Activated CD8-positive, alpha-beta T cell treated with anti-CD3 and anti-CD28 coated beads, Interleukin-2, amount 10 ng/mL, durations not matched to agents 7 days and 5 days (primary cell): ENCODE data around the gene RAP1GAP. TPM values are rescaled to one million over a fixed set of nuclear protein-coding genes. Genes with fewer than 3 reads are reported as not detected.
A peak's percentile ranks its signal among the peaks of the same experiment; 100 is the strongest.

ENCODE experiments used
- ATAC-seq: fragments of 150-1000 bp; cut with Tn5 transposase; one replicate; pipeline ENCODE4 v1.10.0; 2021; ENCODE audit warnings: moderate library complexity
- CTCF ChIA-PET: fragments of 350-600 bp; sonication (Branson Sonifier 250); formaldehyde crosslinking; loops from one replicate; lab custom pipeline; 2021; ENCODE audit warnings: antibody characterized with exemption; lab: Charles Lee
- POLR2A ChIA-PET: fragments of 350-600 bp; sonication (Branson Sonifier 250); formaldehyde crosslinking; loops from one replicate; lab custom pipeline; 2021; ENCODE audit warnings: antibody characterized with exemption; lab: Charles Lee
- DNase-seq: peaks from one replicate; pipeline ENCODE4 v3.0.0-alpha.2; 2020
- H3K27ac Mint-ChIP-seq: one replicate; pipeline ENCODE4 v1.8.0; 2021; ENCODE audit warnings: mild to moderate bottlenecking, mixed read lengths
- H3K27me3 Mint-ChIP-seq: one replicate; pipeline ENCODE4 v1.8.0; 2021; ENCODE audit warnings: low read depth, mixed read lengths
- H3K36me3 Mint-ChIP-seq: one replicate; pipeline ENCODE4 v1.8.0; 2021; ENCODE audit warnings: low read depth, mixed read lengths
- H3K4me1 Mint-ChIP-seq: one replicate; pipeline ENCODE4 v1.8.0; 2021; ENCODE audit warnings: low read depth, mixed read lengths
- H3K4me3 Mint-ChIP-seq: one replicate; pipeline ENCODE4 v1.8.0; 2021; ENCODE audit warnings: mild to moderate bottlenecking, mixed read lengths
- H3K9me3 Mint-ChIP-seq: one replicate; pipeline ENCODE4 v1.8.0; 2022; ENCODE audit warnings: mixed read lengths; ENCODE audit not compliant: insufficient read depth
- total RNA-seq, 2 experiments: library from RNA; stranded (reverse); gene quantifications; one replicate each; pipeline ENCODE4 v1.2.3, GENCODE V29; 2021

Gene RAP1GAP
- total RNA-seq, 2 experiments from 2014 or later = 0.13 TPM; not detected in 1

DNA sequence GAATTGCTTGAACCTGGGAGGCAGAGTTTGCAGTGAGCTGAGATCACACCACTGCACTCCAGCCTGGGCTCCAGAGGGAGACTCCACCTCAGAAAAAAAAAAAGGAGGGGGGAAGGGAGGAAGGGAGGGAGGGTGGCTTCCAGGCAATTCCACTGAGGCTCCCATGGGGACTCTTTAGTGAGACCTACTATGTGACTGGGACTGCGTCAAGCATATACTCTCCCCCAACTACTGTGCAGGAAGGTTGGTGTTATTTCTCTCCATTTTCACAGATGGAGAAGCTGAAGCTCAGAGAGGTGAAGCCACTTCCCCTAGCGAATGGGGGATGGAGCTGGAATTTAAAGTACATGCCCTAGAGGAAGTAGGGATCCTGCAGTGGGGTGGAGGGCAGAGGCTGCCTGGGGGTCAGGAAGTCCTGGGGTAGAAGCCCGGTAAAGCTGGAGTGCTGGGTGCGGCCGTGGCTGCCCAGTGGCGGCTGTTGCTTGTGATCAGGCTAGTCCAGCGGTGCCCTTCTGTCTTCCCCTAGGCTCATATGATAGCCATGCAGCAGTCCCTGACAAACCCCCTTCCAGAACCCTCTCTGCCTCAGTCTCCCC, 40.3 kb downstream of the RAP1GAP start:
- Mint-ChIP-seq H3K27ac (no peak overlapping the region), H3K36me3 (no peaks in the 10 kb centered on the region), H3K4me3 (no peak overlapping the region), H3K9me3 (no peaks in the 10 kb centered on the region), H3K4me1 (no peaks in the 10 kb centered on the region), H3K27me3 (peaks cover 4% of the 10 kb centered on the region)
- ATAC-seq (no peak), DNase-seq (no peak)
- POLR2A ChIA-PET = no interaction called here
- CTCF ChIA-PET = interaction anchor here (0.6 kb wide), 1 partner anchor 24 kb away, joined by 3 read pairs; no protein-coding TSS in a partner anchor

DNA sequence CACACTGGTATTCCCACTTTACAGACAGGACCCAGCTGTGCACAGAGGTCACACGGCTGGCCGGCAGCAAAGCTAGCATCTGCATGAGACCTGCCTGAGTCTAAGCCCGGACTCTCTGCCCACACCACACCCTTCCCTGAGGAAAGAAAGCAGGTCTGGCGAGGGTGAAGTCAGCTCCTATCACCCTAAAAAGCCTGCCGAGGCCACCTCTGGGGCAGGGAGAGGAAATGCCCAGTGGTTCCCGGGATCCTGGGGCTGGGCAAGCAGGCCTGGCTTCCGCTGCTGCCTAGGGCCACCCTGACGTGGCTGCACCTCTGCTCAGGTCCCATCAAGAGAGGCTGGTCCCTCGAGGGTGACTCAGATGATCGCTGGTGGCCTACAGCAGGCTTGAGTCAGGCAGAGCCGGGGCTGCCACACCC, 42.2 kb downstream of the RAP1GAP start:
- H3K36me3 Mint-ChIP-seq = no peaks in the 10 kb centered on the region
- POLR2A ChIA-PET = no interaction called here
- peaks cover 11% of the 10 kb centered on the region for H3K27me3 Mint-ChIP-seq
- CTCF ChIA-PET = no interaction called here
- no peak for ATAC-seq
- H3K27ac Mint-ChIP-seq = no peak overlapping the region
- DNase-seq = no peak
- peaks cover 2% of the 10 kb centered on the region for H3K4me1 Mint-ChIP-seq
- H3K9me3 Mint-ChIP-seq = no peaks in the 10 kb centered on the region
- H3K4me3 Mint-ChIP-seq = no peak overlapping the region

DNA sequence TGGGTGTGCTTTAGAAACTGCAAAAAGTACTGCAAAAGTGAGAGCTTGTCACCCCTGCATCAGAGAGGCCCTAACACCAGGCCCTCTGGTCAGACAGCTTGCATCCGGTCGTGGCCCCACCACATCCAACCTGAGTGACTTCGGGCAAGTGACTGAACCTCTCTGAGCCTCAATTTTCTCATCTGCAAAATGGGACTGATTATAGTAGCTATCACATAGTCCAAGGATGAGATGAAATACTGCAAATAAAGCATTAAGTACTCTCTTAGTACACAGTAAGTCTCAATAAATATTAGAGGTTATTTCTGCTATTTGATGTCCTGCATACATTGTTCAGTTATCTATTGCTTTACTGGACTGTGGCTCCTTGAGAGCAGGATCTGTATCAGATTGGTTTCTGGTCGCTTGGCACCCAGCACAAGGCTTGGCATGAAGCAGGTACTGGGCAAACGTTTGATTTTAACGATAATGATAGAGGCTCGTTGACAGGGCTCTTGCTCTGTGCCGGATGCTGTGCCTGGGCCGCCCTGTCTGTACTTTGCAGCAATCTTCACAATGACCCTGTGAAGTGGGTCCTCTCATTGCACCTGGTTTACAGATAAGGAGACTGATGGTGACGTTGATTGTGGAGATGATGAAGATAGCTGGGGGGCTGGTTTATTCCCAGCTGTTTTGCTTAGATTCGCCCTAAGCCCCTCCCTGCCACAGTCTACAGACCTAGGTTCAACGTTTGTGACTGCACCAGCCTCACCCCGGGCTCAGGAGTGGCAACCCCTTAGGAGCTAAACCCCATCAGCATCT, 43.6 kb downstream of the RAP1GAP start:
- Mint-ChIP-seq H3K36me3 (no peaks in the 10 kb centered on the region), H3K4me3 (no peak overlapping the region), H3K27me3 (peaks cover 17% of the 10 kb centered on the region), H3K4me1 (peaks cover 2% of the 10 kb centered on the region), H3K27ac (no peak overlapping the region), H3K9me3 (no peaks in the 10 kb centered on the region)
- ATAC-seq = no peak
- CTCF ChIA-PET = no interaction called here
- DNase-seq = no peak
- POLR2A ChIA-PET = no interaction called here

DNA sequence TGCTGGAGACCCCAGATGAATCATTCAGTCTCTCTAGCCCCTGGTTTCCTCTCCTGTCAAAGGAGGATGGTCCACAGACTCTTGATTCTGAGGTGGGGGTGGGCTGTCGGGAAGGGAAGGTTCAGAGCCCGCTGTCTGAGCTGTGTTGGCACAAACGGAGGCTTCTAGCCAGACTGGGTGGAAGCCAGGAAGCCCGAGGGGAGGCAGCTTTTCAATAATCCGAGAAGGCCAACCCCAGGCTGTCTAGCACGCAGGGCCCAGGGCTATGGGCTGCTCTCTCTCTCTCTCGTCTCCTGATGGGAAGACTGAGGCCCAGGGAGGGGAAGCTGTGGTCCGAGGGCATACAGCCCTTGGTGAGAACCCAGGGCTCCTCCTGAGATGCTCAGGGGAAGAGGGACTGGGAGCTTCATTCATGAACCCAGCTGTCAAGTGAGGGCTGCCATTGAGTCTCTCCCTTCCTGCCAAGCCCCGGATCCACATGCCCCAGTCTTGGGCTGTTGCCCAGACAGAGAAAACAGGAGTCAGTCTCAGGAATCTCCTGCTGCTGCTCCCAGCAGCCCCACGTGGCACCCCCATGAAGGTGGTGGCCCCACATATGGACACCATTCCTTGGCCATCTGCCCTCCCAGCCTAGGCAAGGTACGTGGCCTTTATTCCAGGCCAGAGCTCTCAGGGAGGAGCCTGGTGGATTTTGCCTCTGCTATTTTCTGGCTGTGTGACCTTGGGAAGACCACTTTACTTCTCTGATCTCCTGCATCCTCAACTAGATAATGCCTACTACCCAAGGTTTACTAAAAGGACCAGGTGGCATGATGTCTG, 44.4 kb downstream of the RAP1GAP start:
- DNase-seq (no peak), ATAC-seq (no peak)
- ChIA-PET POLR2A (no interaction called here), CTCF (no interaction called here)
- H3K36me3 Mint-ChIP-seq = no peaks in the 10 kb centered on the region
- peaks cover 17% of the 10 kb centered on the region for H3K27me3 Mint-ChIP-seq
- H3K4me1 Mint-ChIP-seq = peaks cover 2% of the 10 kb centered on the region
- H3K27ac Mint-ChIP-seq = no peak overlapping the region
- no peaks in the 10 kb centered on the region for H3K9me3 Mint-ChIP-seq
- H3K4me3 Mint-ChIP-seq = no peak overlapping the region

DNA sequence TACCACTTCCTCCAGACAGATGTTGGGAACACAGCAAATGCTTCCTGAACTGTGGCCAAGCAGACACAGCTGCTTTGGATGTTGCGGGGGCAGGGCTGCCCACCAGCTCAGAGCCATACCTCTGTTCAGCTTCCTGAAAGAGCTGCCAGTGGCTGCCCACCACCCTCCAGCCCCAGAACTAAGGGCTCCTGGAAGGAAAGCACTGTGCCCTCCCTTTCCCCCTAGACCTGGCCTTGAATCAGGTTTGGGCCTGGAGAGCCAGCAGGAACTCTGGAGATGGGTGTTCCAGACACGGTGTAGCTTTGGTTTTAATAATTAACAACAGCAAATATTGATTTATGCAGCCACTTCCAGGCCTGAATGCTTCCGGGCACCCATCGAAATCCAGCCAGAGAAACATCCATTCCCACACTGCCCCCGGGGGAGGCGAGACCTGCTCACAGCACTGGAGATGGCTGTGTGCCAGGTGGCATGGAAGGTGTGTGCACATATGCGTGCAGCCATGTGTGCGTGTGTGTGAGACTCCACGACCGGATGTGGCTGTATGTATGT, 45.7 kb downstream of the RAP1GAP start:
- H3K27ac Mint-ChIP-seq = no peak overlapping the region
- POLR2A ChIA-PET = no interaction called here
- ATAC-seq = no peak

DNA sequence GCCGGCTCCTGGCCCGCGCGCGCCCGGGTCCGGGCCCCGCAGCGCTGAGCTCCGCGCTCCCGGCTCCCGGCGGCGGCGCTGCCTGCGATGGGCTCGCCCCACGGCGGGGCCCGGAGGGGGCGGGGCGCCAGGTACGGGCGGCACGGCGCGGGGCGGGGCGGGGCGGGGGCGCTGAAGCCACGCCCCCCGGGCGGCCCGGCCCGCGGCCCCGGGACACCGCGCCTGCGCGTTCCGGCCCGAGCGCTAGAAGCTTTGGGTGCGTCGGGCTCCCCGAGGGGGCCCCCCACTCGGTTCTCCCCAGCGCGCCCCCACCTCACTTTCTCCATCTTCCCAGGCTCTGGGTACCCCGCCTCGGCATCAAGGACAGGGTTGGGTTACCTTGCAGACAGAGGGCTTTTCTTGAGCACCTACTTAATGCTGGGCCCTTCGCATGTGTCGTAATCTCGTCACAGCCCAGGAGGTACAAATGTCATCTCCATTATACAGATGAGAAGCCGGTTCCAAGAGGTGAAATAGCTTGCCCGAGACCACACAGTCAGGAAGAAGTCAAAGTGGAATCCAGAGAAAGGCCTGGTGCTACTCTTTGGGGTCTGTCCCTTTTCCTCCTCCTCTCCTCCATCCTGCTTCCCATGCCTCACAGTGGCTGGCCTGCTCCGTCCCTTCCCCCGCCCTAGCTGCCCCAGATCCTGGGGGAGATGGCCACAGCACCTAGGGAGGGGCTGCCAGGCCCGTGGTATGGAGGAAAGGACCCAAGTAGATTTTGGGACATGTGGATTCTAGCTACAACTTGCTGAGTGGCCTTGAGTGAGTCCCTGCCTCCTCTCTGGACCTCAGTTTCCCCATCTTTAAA, 46.5 kb downstream of the RAP1GAP start:
- Mint-ChIP-seq H3K4me3 (peak overlapping the region; percentile 45), H3K36me3 (no peaks in the 10 kb centered on the region), H3K4me1 (peaks cover 2% of the 10 kb centered on the region), H3K27me3 (peaks cover 20% of the 10 kb centered on the region), H3K27ac (no peak overlapping the region), H3K9me3 (no peaks in the 10 kb centered on the region)
- ATAC-seq (peak; percentile 81), DNase-seq (peak; percentile 45)
- ChIA-PET CTCF (interaction anchor here (0.9 kb wide), 1 partner anchor 11 kb away, joined by 3 read pairs; no protein-coding TSS in a partner anchor), POLR2A (interaction anchor here (0.6 kb wide), 1 partner anchor 431 kb away, joined by 4 read pairs; no protein-coding TSS in a partner anchor)

More for the DNA sequence above, 45.7 kb downstream of the RAP1GAP start:
- Mint-ChIP-seq H3K4me1 (peaks cover 2% of the 10 kb centered on the region), H3K9me3 (no peaks in the 10 kb centered on the region), H3K36me3 (no peaks in the 10 kb centered on the region), H3K4me3 (no peak overlapping the region), H3K27me3 (peaks cover 18% of the 10 kb centered on the region)
- DNase-seq = no peak
- CTCF ChIA-PET = interaction anchor here (0.9 kb wide), 1 partner anchor 11 kb away, joined by 3 read pairs; no protein-coding TSS in a partner anchor

DNA sequence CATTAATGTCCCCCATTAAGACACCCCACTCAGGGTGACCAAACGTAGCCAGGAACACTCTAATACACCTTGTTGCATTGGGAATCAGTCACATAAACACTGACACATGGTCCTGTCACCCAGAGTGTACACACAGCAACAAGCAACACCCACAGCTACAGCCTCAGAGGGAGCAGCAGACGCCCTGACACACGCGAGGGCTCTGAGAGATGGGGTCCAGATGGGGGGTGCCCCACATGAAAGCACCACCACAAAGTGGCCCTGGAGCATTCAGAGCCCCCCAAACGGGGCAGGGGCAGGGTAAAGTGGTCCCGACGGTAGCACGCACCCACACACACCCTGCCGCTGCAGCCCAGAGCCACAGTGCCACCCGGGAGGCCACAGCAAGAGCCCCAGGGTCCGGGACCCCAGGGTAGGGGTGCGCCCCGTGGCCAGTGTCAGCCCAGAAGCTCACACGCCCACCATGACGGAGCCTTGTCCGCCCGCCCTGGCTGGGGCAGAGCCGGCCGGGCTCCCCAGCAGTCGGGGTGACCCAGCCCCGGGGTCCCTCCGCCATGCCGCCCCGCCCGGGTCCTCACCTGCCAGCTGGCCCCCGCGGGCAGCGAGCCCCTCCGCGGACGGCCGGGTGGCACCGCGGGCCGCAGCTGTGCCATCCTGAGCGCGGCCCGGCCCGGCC, 47.3 kb downstream of the RAP1GAP start:
- DNase-seq (no peak), ATAC-seq (peak; percentile 25)
- Mint-ChIP-seq H3K27me3 (peaks cover 20% of the 10 kb centered on the region), H3K4me1 (peaks cover 2% of the 10 kb centered on the region), H3K9me3 (no peaks in the 10 kb centered on the region), H3K4me3 (no peak overlapping the region), H3K36me3 (no peaks in the 10 kb centered on the region), H3K27ac (no peak overlapping the region)
- ChIA-PET CTCF (no interaction called here), POLR2A (no interaction called here)

DNA sequence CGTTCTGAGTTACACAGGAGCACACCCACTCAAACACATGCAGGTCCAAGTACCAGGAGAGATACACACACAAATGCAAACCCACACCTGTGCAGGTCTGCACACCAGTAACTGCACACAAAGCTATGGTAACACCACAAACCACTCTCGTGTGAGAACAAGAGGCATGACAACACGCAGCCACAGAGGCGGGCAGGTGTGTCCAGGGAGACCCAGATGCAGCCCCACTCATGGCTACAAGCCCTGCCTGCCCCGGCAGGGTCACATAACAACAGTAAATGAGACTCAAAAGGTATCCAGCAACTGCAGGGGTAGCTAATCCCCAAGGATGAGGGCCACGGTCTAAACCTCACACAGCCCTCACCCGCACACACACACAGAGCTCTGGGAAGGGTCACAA, 48.1 kb downstream of the RAP1GAP start:
- peaks cover 20% of the 10 kb centered on the region for H3K27me3 Mint-ChIP-seq
- no peaks in the 10 kb centered on the region for H3K36me3 Mint-ChIP-seq
- no peak overlapping the region for H3K4me3 Mint-ChIP-seq
- peaks cover 2% of the 10 kb centered on the region for H3K4me1 Mint-ChIP-seq
- no peak overlapping the region for H3K27ac Mint-ChIP-seq
- H3K9me3 Mint-ChIP-seq = no peaks in the 10 kb centered on the region
- DNase-seq (no peak), ATAC-seq (no peak)
- CTCF ChIA-PET = no interaction called here
- POLR2A ChIA-PET = interaction anchor here (1.1 kb wide), 1 partner anchor 163 kb away, joined by 3 read pairs; no protein-coding TSS in a partner anchor

DNA sequence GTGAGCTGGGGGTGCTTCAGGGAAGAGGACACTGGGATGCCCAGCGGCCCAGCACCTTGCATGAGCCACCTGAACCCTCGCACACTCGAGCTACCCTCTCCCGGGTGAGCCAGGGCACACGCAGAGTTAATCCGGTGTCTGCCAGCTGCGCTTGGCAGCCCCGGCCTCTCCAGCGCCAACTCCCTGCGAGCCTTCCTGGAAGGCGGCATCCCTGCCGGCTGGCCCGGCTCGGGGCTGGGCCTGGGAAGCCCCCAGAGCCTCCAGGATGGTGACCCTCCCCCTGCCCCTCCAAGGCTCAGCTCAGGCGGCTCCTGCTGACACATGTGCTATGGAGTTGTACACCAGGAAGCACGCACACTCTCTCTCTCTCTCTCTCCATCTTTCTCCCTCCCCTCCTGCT, 48.7 kb downstream of the RAP1GAP start:
- DNase-seq (no peak), ATAC-seq (no peak)
- H3K9me3 Mint-ChIP-seq = no peaks in the 10 kb centered on the region
- POLR2A ChIA-PET = interaction anchor here (1.1 kb wide), 1 partner anchor 163 kb away, joined by 3 read pairs; no protein-coding TSS in a partner anchor
- H3K27me3 Mint-ChIP-seq = peaks cover 20% of the 10 kb centered on the region
- no peaks in the 10 kb centered on the region for H3K36me3 Mint-ChIP-seq
- no peak overlapping the region for H3K4me3 Mint-ChIP-seq
- H3K27ac Mint-ChIP-seq = no peak overlapping the region
- peaks cover 2% of the 10 kb centered on the region for H3K4me1 Mint-ChIP-seq
- CTCF ChIA-PET = no interaction called here

DNA sequence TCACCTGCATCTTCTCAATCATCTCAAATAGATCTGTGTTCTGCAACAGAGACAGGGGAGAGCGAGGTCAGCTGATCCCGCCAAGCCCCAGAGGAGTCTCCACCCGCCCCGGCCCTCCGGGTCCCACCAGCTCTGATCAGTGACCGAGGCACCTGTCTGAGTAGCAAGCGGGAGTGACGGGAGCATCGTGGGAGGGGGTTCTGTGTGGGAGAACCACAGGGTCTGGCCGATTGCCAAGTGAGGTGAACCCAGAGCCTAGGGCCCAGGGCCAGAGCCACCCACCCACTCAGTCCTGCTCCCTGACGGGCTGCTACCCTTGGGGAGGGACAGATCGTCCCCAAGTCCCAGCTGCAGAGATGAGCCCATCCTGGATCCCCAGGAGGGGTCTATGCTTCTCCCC, 49.1 kb downstream of the RAP1GAP start:
- no peak overlapping the region for H3K4me3 Mint-ChIP-seq
- DNase-seq (no peak), ATAC-seq (no peak)
- H3K27me3 Mint-ChIP-seq = peaks cover 20% of the 10 kb centered on the region
- peaks cover 2% of the 10 kb centered on the region for H3K4me1 Mint-ChIP-seq
- CTCF ChIA-PET = no interaction called here
- no peaks in the 10 kb centered on the region for H3K9me3 Mint-ChIP-seq
- POLR2A ChIA-PET = no interaction called here
- no peak overlapping the region for H3K27ac Mint-ChIP-seq
- H3K36me3 Mint-ChIP-seq = no peaks in the 10 kb centered on the region
